ENCODE results near the gene MED4. TPM values are rescaled to one million over a fixed set of nuclear protein-coding genes. Genes with fewer than 3 reads are reported as not detected.
A peak's percentile ranks its signal among the peaks of the same experiment; 100 is the strongest.

The MED4 gene
- total and polyA plus RNA-seq, 2 of the 8 experiments (the other 6 are each of a cell fraction or from before 2014, with no cell fraction given): 25.7 to 48.1 TPM

GRCh38 chr13:48037346-48038173, 57.3 kb downstream of the MED4 start, which contains the start of gene NUDT15 (continued):
- TF ChIP-seq CTCF (IDR thresholded peaks at IDR 0.05; ENCODE audit: control extremely low read depth in 1 of 3, insufficient read depth in 1 of 3, low read depth in 1 of 3, low read length in 3 of 3): peak; percentile 94 to 98 (median 98)
- no peak for TF ChIP-seq ATF2 (IDR thresholded peaks at IDR 0.05; ENCODE audit: low read length)
- no peak for TF ChIP-seq BCL11A (IDR thresholded peaks at IDR 0.05; ENCODE audit: low read depth in 2 of 2, low read length in 2 of 2)
- TF ChIP-seq CEBPB (IDR thresholded peaks at IDR 0.05; ENCODE audit: low read depth, low read length): no peak
- peak; percentile 49 to 64 for TF ChIP-seq RAD21 (IDR thresholded peaks at IDR 0.05 in 1 of 2, conservative IDR thresholded peaks at IDR 0.05 in 1 of 2; ENCODE audit: low read depth in 2 of 2, low read length in 2 of 2)
- TF ChIP-seq TCF12 (IDR thresholded peaks at IDR 0.05; ENCODE audit: low read depth, low read length): 0 out of 2 replicates have a peak, but pooled peaks have one; percentile 38
- TF ChIP-seq YY1 (IDR thresholded peaks at IDR 0.05; ENCODE audit: low read depth, low read length): no peak; the same call in 1 of the 2 replicates
- peak; percentile 78 for TF ChIP-seq TAF7 (optimal IDR thresholded peaks at IDR 0.05; ENCODE audit: borderline replicate concordance, low read depth, low read length)
- peak; percentile 81 for TF ChIP-seq BACH1 (IDR thresholded peaks at IDR 0.05; ENCODE audit: low read length)
- TF ChIP-seq GABPA (IDR thresholded peaks at IDR 0.05; ENCODE audit: borderline replicate concordance, insufficient read depth, low read length): no peak
- TF ChIP-seq USF2 (IDR thresholded peaks at IDR 0.05; ENCODE audit: low read length): no peak
- no peak for TF ChIP-seq SRF (IDR thresholded peaks at IDR 0.05; ENCODE audit: low read depth, low read length)
- no peak for TF ChIP-seq SIX5 (IDR thresholded peaks at IDR 0.05; ENCODE audit: low read depth, low read length)
- TF ChIP-seq MAFK (IDR thresholded peaks at IDR 0.05; ENCODE audit: low read depth, low read length): peak; percentile 12; the same call in 1 of the 2 replicates
- TF ChIP-seq EP300 (IDR thresholded peaks at IDR 0.05; ENCODE audit: borderline replicate concordance in 1 of 2, low read depth in 2 of 2, low read length in 2 of 2): peak; percentile 23 to 72; a peak in 2 of 3 replicates
- no peak for TF ChIP-seq NRF1 (IDR thresholded peaks at IDR 0.05; ENCODE audit: low read depth, low read length)
- no peak for TF ChIP-seq HDAC6 (IDR thresholded peaks at IDR 0.05; ENCODE audit: low read depth, low read length)
- TF ChIP-seq JUN (IDR thresholded peaks at IDR 0.05; ENCODE audit: low read depth, low read length): no peak
